ENCODE data around the gene SP110. TPM values are rescaled to one million over a fixed set of nuclear protein-coding genes. Genes with fewer than 3 reads are reported as not detected.

The SP110 gene
- total RNA-seq, 2 donors from 2014 or later, result 0.49 to 1.2 TPM

GRCh38 chr2:230250231-230250630 lies 30.4 kb upstream of the SP110 start:
- Histone ChIP-seq H3K4me1 (ENCODE audit: control insufficient read depth, insufficient read depth, low read length) (no peaks in the 10 kb centered on the region), H3K36me3 (ENCODE audit: control insufficient read depth, insufficient read depth, low read length) (no peaks in the 10 kb centered on the region), H3K4me3 (ENCODE audit: low read length) (no peak overlapping the region), H3K9me3 (ENCODE audit: control insufficient read depth, low read length) (no peaks in the 10 kb centered on the region), H3K9ac (ENCODE audit: extremely low read depth, low read length, poor library complexity, severe bottlenecking) (no peak overlapping the region), H3K27ac (ENCODE audit: low read depth, low read length) (no peak overlapping the region), H3K27me3 (ENCODE audit: control insufficient read depth, insufficient read depth, low read length, poor library complexity, severe bottlenecking) (no peaks in the 10 kb centered on the region)
- TF ChIP-seq CTCF (conservative IDR thresholded peaks at IDR 0.05), result no peak
- DNase-seq, result no peak
- 92 to 95% methylated on average over 2 of the region's 2 CpGs for WGBS, 2 experiments (ENCODE audit: insufficient coverage in 1 of 2, insufficient read length in 1 of 2)
- Mint-ChIP-seq H3K27me3 (ENCODE audit: insufficient read depth) (no peaks in the 10 kb centered on the region), H3K9me3 (no peaks in the 10 kb centered on the region), H3K36me3 (ENCODE audit: low read depth) (no peaks in the 10 kb centered on the region), H3K4me1 (no peaks in the 10 kb centered on the region), H3K27ac (no peak overlapping the region), H3K4me3 (no peak overlapping the region)

GRCh38 chr2:230246206-230246605 lies 26.4 kb upstream of the SP110 start:
- Histone ChIP-seq H3K4me3 (ENCODE audit: low read length) (no peak overlapping the region), H3K36me3 (ENCODE audit: control insufficient read depth, insufficient read depth, low read length) (no peaks in the 10 kb centered on the region), H3K27me3 (ENCODE audit: control insufficient read depth, insufficient read depth, low read length, poor library complexity, severe bottlenecking) (no peaks in the 10 kb centered on the region), H3K9ac (ENCODE audit: extremely low read depth, low read length, poor library complexity, severe bottlenecking) (no peak overlapping the region), H3K4me1 (ENCODE audit: control insufficient read depth, insufficient read depth, low read length) (no peaks in the 10 kb centered on the region), H3K9me3 (ENCODE audit: control insufficient read depth, low read length) (no peaks in the 10 kb centered on the region), H3K27ac (ENCODE audit: low read depth, low read length) (no peak overlapping the region)
- TF ChIP-seq CTCF (conservative IDR thresholded peaks at IDR 0.05), result no peak
- H3K4me1 Mint-ChIP-seq, result no peaks in the 10 kb centered on the region
- WGBS, 2 experiments (ENCODE audit: insufficient coverage in 1 of 2, insufficient read length in 1 of 2), result 57 to 76% methylated on average over 2 to 3 of the region's 3 CpGs
- H3K36me3 Mint-ChIP-seq (ENCODE audit: low read depth), result no peaks in the 10 kb centered on the region
- H3K27me3 Mint-ChIP-seq (ENCODE audit: insufficient read depth), result no peaks in the 10 kb centered on the region
- no peak overlapping the region for H3K4me3 Mint-ChIP-seq
- DNase-seq, result no peak
- no peaks in the 10 kb centered on the region for H3K9me3 Mint-ChIP-seq
- no peak overlapping the region for H3K27ac Mint-ChIP-seq

- H3K4me3 Mint-ChIP-seq, result no peak overlapping the region
- H3K4me1 ChIP-seq (ENCODE audit: control insufficient read depth, insufficient read depth, low read length), result no peaks in the 10 kb centered on the region
- H3K9ac ChIP-seq (ENCODE audit: extremely low read depth, low read length, poor library complexity, severe bottlenecking), result no peak overlapping the region
- no peak overlapping the region for H3K27ac Mint-ChIP-seq
- H3K36me3 Mint-ChIP-seq (ENCODE audit: low read depth), result no peaks in the 10 kb centered on the region
- no peaks in the 10 kb centered on the region for H3K27me3 Mint-ChIP-seq (ENCODE audit: insufficient read depth)
- H3K4me3 ChIP-seq (ENCODE audit: low read length), result no peak overlapping the region
- no peaks in the 10 kb centered on the region for H3K9me3 Mint-ChIP-seq
- no peaks in the 10 kb centered on the region for H3K36me3 ChIP-seq (ENCODE audit: control insufficient read depth, insufficient read depth, low read length)
- 92 to 100% methylated on average over 2 of the region's 2 CpGs for WGBS, 2 experiments (ENCODE audit: insufficient coverage in 1 of 2, insufficient read length in 1 of 2)
- no peaks in the 10 kb centered on the region for H3K27me3 ChIP-seq (ENCODE audit: control insufficient read depth, insufficient read depth, low read length, poor library complexity, severe bottlenecking)
- no peak overlapping the region for H3K27ac ChIP-seq (ENCODE audit: low read depth, low read length)
- no peaks in the 10 kb centered on the region for H3K9me3 ChIP-seq (ENCODE audit: control insufficient read depth, low read length)
- DNase-seq, result no peak
- H3K4me1 Mint-ChIP-seq, result no peaks in the 10 kb centered on the region
- no peak for TF ChIP-seq CTCF (conservative IDR thresholded peaks at IDR 0.05)
Measured at GRCh38 chr2:230244211-230244610, 24.4 kb upstream of the SP110 start.
